A673 (cell line): ENCODE results near the gene HPS3.

Experiments
- EZH2 ChIP-seq: fragments of 200-600 bp; sonication (generic); IDR thresholded peaks from 2 replicates; pipeline ENCODE4 v1.6.1; 2017; ENCODE audit warnings: borderline replicate concordance, low read depth, mild to moderate bottlenecking, mixed read lengths, antibody characterized with exemption, low read length; ENCODE audit not compliant: poor library complexity, severe bottlenecking
- TF ChIP-seq, protein P1 (sequence below): fragments of 300-800, 200-600 bp; sonication (generic); conservative IDR thresholded peaks from 2 replicates; pipeline ENCODE4 v1.5.1; 2017; ENCODE audit warnings: low read depth, mild to moderate bottlenecking, antibody characterized with exemption, low read length, moderate library complexity, mixed read lengths

DNA sequence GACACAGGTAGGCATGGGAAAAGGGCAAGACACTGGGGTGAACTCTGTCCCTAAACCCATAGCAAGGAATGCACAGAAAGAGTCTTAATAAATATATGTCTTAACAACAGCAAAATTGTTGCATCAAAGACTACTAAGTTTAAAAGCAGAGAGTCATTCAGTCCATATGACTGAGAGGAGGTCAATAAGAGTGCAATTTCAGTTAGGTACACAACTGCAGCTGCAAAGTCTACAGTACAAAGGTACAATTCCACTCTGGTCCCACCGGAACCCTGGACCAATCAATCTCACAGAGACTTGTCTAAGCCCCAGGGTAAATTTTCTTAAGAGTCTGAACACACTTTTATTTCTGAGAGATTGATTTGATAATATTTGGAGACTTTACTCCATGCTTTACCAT, 85.3 kb downstream of the HPS3 start:
- TF ChIP-seq, protein P1, sequence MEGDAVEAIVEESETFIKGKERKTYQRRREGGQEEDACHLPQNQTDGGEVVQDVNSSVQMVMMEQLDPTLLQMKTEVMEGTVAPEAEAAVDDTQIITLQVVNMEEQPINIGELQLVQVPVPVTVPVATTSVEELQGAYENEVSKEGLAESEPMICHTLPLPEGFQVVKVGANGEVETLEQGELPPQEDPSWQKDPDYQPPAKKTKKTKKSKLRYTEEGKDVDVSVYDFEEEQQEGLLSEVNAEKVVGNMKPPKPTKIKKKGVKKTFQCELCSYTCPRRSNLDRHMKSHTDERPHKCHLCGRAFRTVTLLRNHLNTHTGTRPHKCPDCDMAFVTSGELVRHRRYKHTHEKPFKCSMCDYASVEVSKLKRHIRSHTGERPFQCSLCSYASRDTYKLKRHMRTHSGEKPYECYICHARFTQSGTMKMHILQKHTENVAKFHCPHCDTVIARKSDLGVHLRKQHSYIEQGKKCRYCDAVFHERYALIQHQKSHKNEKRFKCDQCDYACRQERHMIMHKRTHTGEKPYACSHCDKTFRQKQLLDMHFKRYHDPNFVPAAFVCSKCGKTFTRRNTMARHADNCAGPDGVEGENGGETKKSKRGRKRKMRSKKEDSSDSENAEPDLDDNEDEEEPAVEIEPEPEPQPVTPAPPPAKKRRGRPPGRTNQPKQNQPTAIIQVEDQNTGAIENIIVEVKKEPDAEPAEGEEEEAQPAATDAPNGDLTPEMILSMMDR, result no peak
- TF ChIP-seq EZH2, result no peak
